Heart left ventricle (tissue), 16 donors: ENCODE measurements around the gene ODF4. TPM values are rescaled to one million over a fixed set of nuclear protein-coding genes. Genes with fewer than 3 reads are reported as not detected.
A peak's percentile ranks its signal among the peaks of the same experiment; 100 is the strongest.
"Not testable (repeated sequence)": the region's sequence is repeated elsewhere in the genome, so short reads cannot be mapped to it uniquely, and the experiment has no call there.

ENCODE experiments used
- ATAC-seq, 4 donors: fragments of 200-7000 bp; cut with Tn5 transposase; one replicate each; pipeline ENCODE4 v1.9.1; 2020 to 2022; ENCODE audit warnings: moderate library complexity in 4 of 4, mild to moderate bottlenecking in 3 of 4, moderate number of reproducible peaks in 1 of 4
- DNase-seq, 5 donors: peaks; one replicate each; pipeline ENCODE4 v3.0.0-alpha.2; 2020
- H3K27ac ChIP-seq, 12 donors: fragments of 200-600 bp; sonication (generic) in 4 of 12; one replicate each; pipeline versions ENCODE4 v1.5.0 to v1.8.0; 2016 to 2022; ENCODE audit warnings: mild to moderate bottlenecking in 2 of 12
- H3K27me3 ChIP-seq, 9 donors: fragments of 200-600 bp; sonication (generic) in 2 of 9; one replicate each; pipeline versions ENCODE4 v1.5.1 to v1.8.0; 2016 to 2022; ENCODE audit warnings: mild to moderate bottlenecking in 3 of 9
- H3K36me3 ChIP-seq, 9 donors: fragments of 200-600 bp; sonication (generic) in 2 of 9; one replicate each; pipeline versions ENCODE4 v1.5.0 to v1.8.0; 2018 to 2022; ENCODE audit warnings: mild to moderate bottlenecking in 2 of 9
- H3K4me1 ChIP-seq, 12 donors: fragments of 200-600 bp; sonication (generic) in 4 of 12; one replicate each; pipeline versions ENCODE4 v1.5.0 to v1.8.0; 2016 to 2022; ENCODE audit warnings: mild to moderate bottlenecking in 3 of 12
- H3K4me3 ChIP-seq, 12 donors: fragments of 200-600 bp; sonication (generic) in 4 of 12; one replicate each; pipeline versions ENCODE4 v1.5.0 to v1.8.0; 2017 to 2022; ENCODE audit warnings: mild to moderate bottlenecking in 9 of 12, moderate library complexity in 4 of 12
- H3K9me3 ChIP-seq, 12 donors: fragments of 200-600 bp; sonication (generic) in 4 of 12; one replicate each; pipeline versions ENCODE4 v1.5.0 to v1.8.0; 2016 to 2022; ENCODE audit warnings: mild to moderate bottlenecking in 1 of 12
- CTCF ChIP-seq, 12 donors: fragments of 200-600 bp; sonication (generic) in 4 of 12; IDR thresholded peaks; one replicate each; pipeline versions ENCODE4 v1.5.0 to v1.8.0; 2018 to 2022; ENCODE audit warnings: antibody characterized with exemption in 12 of 12, mild to moderate bottlenecking in 5 of 12
- POLR2A ChIP-seq, 2 donors: fragments of 450-650 bp; IDR thresholded peaks; one replicate each; pipeline ENCODE4 v1.6.1; 2017; ENCODE audit warnings: antibody characterized with exemption in 2 of 2, mild to moderate bottlenecking in 2 of 2, moderate library complexity in 2 of 2
- WGBS, 4 donors: extraction: QIAGEN DNeasy Blood & Tissue Kit in 2 of 4; methylation state at CpG; one replicate each; pipeline versions ENCODE4 v1.1.5 to v1.1.7; 2013 to 2018; 5-methylcytosine and 5-hydroxymethylcytosine counted together
- intact Hi-C, 10 donors: fragments of 100-400 bp; cut with DNase I; formaldehyde crosslinking; loops; one replicate each; pipeline versions ENCODE4 v1.11.1 to v1.14.2; 2022
- polyA plus RNA-seq, 2 donors: library from polyadenylated mRNA; stranded (reverse); fragments of 200-250 nt; gene quantifications; one replicate each; pipeline ENCODE4 v1.2.3, GENCODE V29; 2013
- total RNA-seq, 9 donors: library from RNA; depleted of rRNA in 2 of 9; stranded (reverse); fragments of >200 nt in 2 of 9; fragmentation: NEBNext Ultra II Directional in 3 of 9; extraction: Animal tissue kit (Norgen Biotek cat#: 25700) in 3 of 9; gene quantifications; one replicate each; pipeline versions ENCODE4 v1.1.0 to v1.2.4, GENCODE V29; 2016 to 2023
- donor health status: ischemic (EF 13 %, LVEDD 7.1; RV severe dilation, severe dysfunction).
- donor health status: healthy with polysubstance abuse.
- donor health status: DM: no; HTN: yes; CAD: no.
- donor health status: DM: no; HTN: no; CAD: no.
- donor health status: ischemic (EF 25% LVEDD 6.9; RV normal size, moderate dysfunction).
- donor health status: ischemic (EF 25% LVEDD 5.7; RV mildly dilated, moderate dysfunction).
- donor health status: healthy.
- donor health status: DM: yes; HTN: yes; CAD: no.
- donor health status: ischemic (EF 35%, LVEDD 5.7; RV mildly dilated, moderate dysfunction).
- donor health status: nonischemic (EF 11% LVEDD 7.7; RV severe dilation, severe dysfunction).
- donor health status: DM: yes; HTN: yes; CAD: no.
- donor health status: PGD.
- donor health status: ischemic (EF 29% LVEDD 5.4; RV normal size, mild dysfunction).
- donor health status: nonischemic (EF 23%, LVEDD 6.1; RV moderate dilation, normal function).

ODF4 gene
- total and polyA plus RNA-seq, 11 donors, result not detected

GRCh38 chr17:8341456-8341855 lies 1.8 kb downstream of the ODF4 start:
- H3K9me3 ChIP-seq, result no peaks in the 10 kb centered on the region
- TF ChIP-seq CTCF (IDR thresholded peaks at IDR 0.05), result no peak
- TF ChIP-seq POLR2A (IDR thresholded peaks at IDR 0.05), result no peak
- intact Hi-C loops, result no loop called here
- no peak for ATAC-seq
- H3K4me3 ChIP-seq, result no peak overlapping the region
- H3K36me3 ChIP-seq, result no peaks in the 10 kb centered on the region
- no peaks in the 10 kb centered on the region for H3K4me1 ChIP-seq
- H3K27ac ChIP-seq, result no peak overlapping the region
- WGBS, 4 donors, result 66 to 74% (median 70%) methylated on average over 4 of the region's 4 CpGs
- DNase-seq, result no peak
- peaks cover 0 to 5% (median 0%) of the 10 kb centered on the region in 9 donors for H3K27me3 ChIP-seq

- Histone ChIP-seq H3K9me3 (no peaks in the 10 kb centered on the region), H3K27me3 (peaks cover 0 to 17% (median 0%) of the 10 kb centered on the region in 9 donors), H3K4me3 (no peak overlapping the region), H3K36me3 (no peaks in the 10 kb centered on the region), H3K4me1 (no peaks in the 10 kb centered on the region), H3K27ac (no peak overlapping the region)
- intact Hi-C loops, result no loop called here
- ATAC-seq, result no peak
- no peak for DNase-seq
- WGBS, 4 donors, result 65 to 78% (median 68%) methylated on average over 6 of the region's 6 CpGs
- TF ChIP-seq POLR2A (IDR thresholded peaks at IDR 0.05) (no peak), CTCF (IDR thresholded peaks at IDR 0.05) (no peak)
These were observed 5.5 kb downstream of the ODF4 start for GRCh38 chr17:8345052-8345690.

DNA sequence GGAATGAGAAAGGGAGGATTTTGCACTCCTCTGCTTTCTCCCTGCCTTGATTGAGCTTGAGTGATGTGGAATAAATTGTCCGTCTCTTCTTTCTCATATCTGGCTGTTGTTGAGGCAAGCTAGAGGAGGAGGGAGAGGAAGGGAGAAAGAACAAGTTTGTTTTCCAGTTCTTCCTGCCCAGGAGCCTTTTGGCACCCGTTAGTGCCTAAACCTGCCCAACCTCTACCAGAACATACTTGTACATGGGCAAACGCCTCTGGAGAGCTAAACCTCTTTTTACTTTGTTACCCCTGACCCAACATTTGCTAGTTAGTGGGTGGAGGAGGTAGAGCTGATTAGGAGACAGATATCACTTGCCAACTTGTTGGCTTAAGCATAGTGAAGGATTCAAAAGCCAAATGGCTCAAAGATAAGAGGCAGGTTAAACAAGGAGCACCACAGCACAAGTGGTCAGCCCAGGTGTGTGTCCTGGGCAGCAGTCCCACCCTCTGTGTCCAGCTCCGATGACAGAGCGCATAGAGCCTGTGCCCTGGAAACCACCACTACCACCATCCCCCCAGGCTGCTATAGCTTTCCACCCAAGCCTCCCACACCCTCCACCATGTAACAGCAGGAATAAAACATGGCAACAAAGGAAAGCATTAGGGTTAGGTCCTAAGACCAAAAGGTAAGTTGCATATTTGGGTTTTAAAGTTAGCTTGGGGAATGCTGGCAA lies 6.5 kb downstream of the ODF4 start:
- Histone ChIP-seq H3K9me3 (no peaks in the 10 kb centered on the region), H3K36me3 (no peaks in the 10 kb centered on the region), H3K4me1 (no peaks in the 10 kb centered on the region), H3K27me3 (peaks cover 0 to 17% (median 0%) of the 10 kb centered on the region in 9 donors), H3K27ac (no peak overlapping the region), H3K4me3 (no peak overlapping the region)
- ATAC-seq, result no peak
- no peak for DNase-seq
- TF ChIP-seq CTCF (IDR thresholded peaks at IDR 0.05) (no peak), POLR2A (IDR thresholded peaks at IDR 0.05) (no peak)
- 46 to 66% (median 58%) methylated on average over 5 of the region's 5 CpGs for WGBS, 4 donors
- intact Hi-C loops, result no loop called here

GRCh38 chr17:8347001-8347400 lies 7.4 kb downstream of the ODF4 start:
- H3K4me1 ChIP-seq, H3K27ac ChIP-seq, DNase-seq, ATAC-seq, H3K9me3 ChIP-seq, intact Hi-C loops, H3K36me3 ChIP-seq: not testable (repeated sequence)
- 50 to 68% (median 56%) methylated on average over 5 to 25 of the region's 25 CpGs for WGBS, 4 donors
- Histone ChIP-seq H3K4me3 (peak overlapping the region in 1 of 12 donors; percentile 21), H3K27me3 (peaks cover 0 to 17% (median 0%) of the 10 kb centered on the region in 9 donors)
